DMS53 treated with DMSO at 0.1 percent for 48 hours (cell line): ENCODE data around the gene LRFN3.
"Not testable (repeated sequence)": the region's sequence is repeated elsewhere in the genome, so short reads cannot be mapped to it uniquely, and the experiment has no call there.

Experiments used
- DNase-seq: peaks from one replicate; lab custom pipeline; 2025; ENCODE audit not compliant: unreplicated experiment; lab: John Stamatoyannopoulos, UW

Gene LRFN3

GRCh38 chr19:35905178-35905727, 30.9 kb upstream of the LRFN3 start:
- no peak for DNase-seq

- no peak for DNase-seq
These were observed 28.8 kb upstream of the LRFN3 start for GRCh38 chr19:35907377-35907745.

GRCh38 chr19:35908010-35908441, 28.1 kb upstream of the LRFN3 start, which contains the start of gene TYROBP:
Gene TYROBP (minus strand): TSS chr19:35908295. CDS start chr19:35908228, 67 bp downstream.
- no peak for DNase-seq

- no peak for DNase-seq
These were observed 27.0 kb upstream of the LRFN3 start for GRCh38 chr19:35908973-35909683.

GRCh38 chr19:35909684-35910035, 26.5 kb upstream of the LRFN3 start:
- no peak for DNase-seq

- DNase-seq = not testable (repeated sequence)
These were observed 25.8 kb upstream of the LRFN3 start for GRCh38 chr19:35910355-35910754.

GRCh38 chr19:35911173-35911572, 25.0 kb upstream of the LRFN3 start:
- DNase-seq = no peak

GRCh38 chr19:35911790-35912189, 24.4 kb upstream of the LRFN3 start:
- peak; percentile 17 for DNase-seq

- DNase-seq = no peak
These were observed 22.6 kb upstream of the LRFN3 start for GRCh38 chr19:35913589-35913988.

GRCh38 chr19:35915443-35915842, 20.7 kb upstream of the LRFN3 start:
- DNase-seq = no peak

- no peak for DNase-seq
These were observed 16.9 kb upstream of the LRFN3 start for GRCh38 chr19:35919306-35919705.

- DNase-seq = no peak
These were observed 15.2 kb upstream of the LRFN3 start for GRCh38 chr19:35921012-35921411.

GRCh38 chr19:35925501-35925900, 10.7 kb upstream of the LRFN3 start:
- no peak for DNase-seq

GRCh38 chr19:35928507-35928906, 7.7 kb upstream of the LRFN3 start:
- DNase-seq = no peak

- no peak for DNase-seq
These were observed 6.3 kb upstream of the LRFN3 start for GRCh38 chr19:35929876-35930275.

- DNase-seq = peak; percentile 100
These were observed 4.9 kb upstream of the LRFN3 start for GRCh38 chr19:35931161-35931873.

GRCh38 chr19:35931874-35932202, 4.3 kb upstream of the LRFN3 start:
- DNase-seq = no peak

- peak; percentile 32 for DNase-seq
These were observed 3.8 kb upstream of the LRFN3 start for GRCh38 chr19:35932291-35932936.

GRCh38 chr19:35936738-35937268, 629 bp downstream of the LRFN3 start:
- DNase-seq = no peak

- no peak for DNase-seq
These were observed 1.4 kb downstream of the LRFN3 start for GRCh38 chr19:35937345-35938281.
